B cell (primary cell): ENCODE measurements around the gene ELFN1. TPM values are rescaled to one million over a fixed set of nuclear protein-coding genes. Genes with fewer than 3 reads are reported as not detected.
"Not testable (repeated sequence)": the region's sequence is repeated elsewhere in the genome, so short reads cannot be mapped to it uniquely, and the experiment has no call there.

Experiments used
- ATAC-seq: fragments of 200-7000 bp; cut with Tn5 transposase; one replicate; pipeline ENCODE4 v1.10.0; 2021; ENCODE audit warnings: low read depth, mild to moderate bottlenecking, moderate number of reproducible peaks, moderate library complexity
- CTCF ChIA-PET: fragments of 350-600 bp; sonication (Branson Sonifier 250); formaldehyde crosslinking; loops from one replicate; lab custom pipeline; 2021; ENCODE audit warnings: antibody characterized with exemption, inconsistent platforms; lab: Charles Lee
- POLR2A ChIA-PET: fragments of 350-600 bp; sonication (Branson Sonifier 250); formaldehyde crosslinking; loops from one replicate; lab custom pipeline; 2021; ENCODE audit warnings: antibody characterized with exemption; lab: Charles Lee
- DNase-seq: peaks from one replicate; pipeline ENCODE4 v3.0.0; 2013
- H2AFZ ChIP-seq: 2 replicates; pipeline ENCODE4 v1.6.1; 2012; ENCODE audit warnings: mild to moderate bottlenecking, low read depth, low read length; ENCODE audit not compliant: insufficient read depth, poor library complexity, severe bottlenecking
- H3K27ac ChIP-seq, 2 donors: 1 replicate in 1 of 2; 2 replicates in 1 of 2; pipeline ENCODE4 v1.5.1; 2012 to 2013; ENCODE audit warnings: low read length in 2 of 2, mild to moderate bottlenecking in 2 of 2, moderate library complexity in 1 of 2
- H3K27me3 ChIP-seq, 4 experiments: fragments of 200-600 bp in 1 of 4; sonication (generic) in 1 of 4; replicated peaks in 1 of 4; 1 replicate in 2 of 4; 2 replicates in 2 of 4; pipeline versions ENCODE4 v1.6.1 to v1.7.0; 2013 to 2016; ENCODE audit warnings: low read length in 3 of 4, mild to moderate bottlenecking in 2 of 4, mixed read lengths in 1 of 4, moderate library complexity in 1 of 4; ENCODE audit not compliant: insufficient read depth in 4 of 4, control insufficient read depth in 3 of 4; ENCODE audit errors: control extremely low read depth in 1 of 4
- H3K36me3 ChIP-seq, 2 experiments: replicated peaks in 1 of 2; 1 replicate in 1 of 2; 2 replicates in 1 of 2; pipeline versions ENCODE4 v1.6.1 to v1.7.1; 2013; ENCODE audit warnings: low read length in 1 of 2; ENCODE audit not compliant: insufficient read depth in 2 of 2, control insufficient read depth in 1 of 2; ENCODE audit errors: control extremely low read depth in 1 of 2, extremely low read depth in 1 of 2
- H3K4me1 ChIP-seq, 2 donors: fragments of 200-600 bp in 1 of 2; sonication (generic) in 1 of 2; 1 replicate in 1 of 2; 2 replicates in 1 of 2; pipeline versions ENCODE4 v1.5.1 to v1.6.1; 2013 to 2017; ENCODE audit warnings: low read length in 2 of 2; ENCODE audit not compliant: control insufficient read depth in 2 of 2, insufficient read depth in 2 of 2
- H3K4me2 ChIP-seq: replicated peaks from 2 replicates; pipeline ENCODE3; 2012; ENCODE audit warnings: mild to moderate bottlenecking, low read depth, low read length; ENCODE audit not compliant: poor library complexity, severe bottlenecking
- H3K4me3 ChIP-seq, 5 experiments: fragments of 200-600 bp in 1 of 5; sonication (generic) in 1 of 5; 1 replicate in 3 of 5; 2 replicates in 2 of 5; pipeline versions ENCODE4 v1.5.1 to v1.7.0; 2011 to 2016; ENCODE audit warnings: low read length in 4 of 5, mild to moderate bottlenecking in 4 of 5, low read depth in 2 of 5, control low read depth in 1 of 5, moderate library complexity in 1 of 5; ENCODE audit not compliant: insufficient read depth in 1 of 5; ENCODE audit errors: control extremely low read depth in 1 of 5, extremely low read depth in 1 of 5
- H3K79me2 ChIP-seq: fragments of 200-600 bp; sonication (generic); one replicate; pipeline ENCODE4 v1.6.0; 2016; ENCODE audit warnings: low read length; ENCODE audit not compliant: control insufficient read depth, insufficient read depth
- H3K9ac ChIP-seq: fragments of 200-600 bp; sonication (generic); 2 replicates; pipeline ENCODE4 v1.6.1; 2017; ENCODE audit warnings: mild to moderate bottlenecking, low read length, moderate library complexity
- H3K9me3 ChIP-seq, 3 donors: one replicate each; pipeline versions ENCODE4 v1.6.1 to v1.7.1; 2013; ENCODE audit warnings: low read length in 2 of 3; ENCODE audit not compliant: control insufficient read depth in 2 of 3, insufficient read depth in 1 of 3; ENCODE audit errors: control extremely low read depth in 1 of 3
- H4K20me1 ChIP-seq: 2 replicates; pipeline ENCODE4 v1.6.0; 2012; ENCODE audit warnings: mild to moderate bottlenecking, low read length; ENCODE audit not compliant: insufficient read depth, control insufficient read depth, poor library complexity, severe bottlenecking
- H3K27ac Mint-ChIP-seq: one replicate; pipeline ENCODE4 v1.8.0; 2021; ENCODE audit warnings: mixed read lengths
- H3K27me3 Mint-ChIP-seq: one replicate; pipeline ENCODE4 v1.8.0; 2021; ENCODE audit warnings: mixed read lengths
- H3K4me1 Mint-ChIP-seq: one replicate; pipeline ENCODE4 v1.8.0; 2021; ENCODE audit warnings: mixed read lengths
- H3K4me3 Mint-ChIP-seq: one replicate; pipeline ENCODE4 v1.8.0; 2021; ENCODE audit warnings: mixed read lengths
- H3K9me3 Mint-ChIP-seq: one replicate; pipeline ENCODE4 v1.8.0; 2022; ENCODE audit warnings: mixed read lengths; ENCODE audit not compliant: insufficient read depth
- EZH2 ChIP-seq: IDR thresholded peaks from 2 replicates; pipeline ENCODE4 v1.6.1; 2012; ENCODE audit warnings: borderline replicate concordance, low read depth, mild to moderate bottlenecking, moderate library complexity, low read length; ENCODE audit not compliant: insufficient read depth, poor library complexity, severe bottlenecking
- WGBS: methylation state at CpG from one replicate; pipeline ENCODE4 v1.1.5; 2013; ENCODE audit warnings: missing lambda C conversion rate; ENCODE audit not compliant: insufficient coverage; 5-methylcytosine and 5-hydroxymethylcytosine counted together
- intact Hi-C: fragments of 100-400 bp; cut with micrococcal nuclease; formaldehyde crosslinking; loops from one replicate; pipeline ENCODE4 v1.10.0; 2022
- polyA plus RNA-seq: library from polyadenylated mRNA; depleted of rRNA; stranded (reverse); fragments of >200 nt; gene quantifications from 2 replicates; pipeline ENCODE4 v1.2.3, GENCODE V29; 2012
- total RNA-seq, 2 donors: library from RNA; stranded (reverse); fragments of 120-200 nt in 1 of 2; gene quantifications; 1 replicate in 1 of 2; 2 replicates in 1 of 2; pipeline versions ENCODE4 v1.2.3 to v1.2.4, GENCODE V29; 2013 to 2022
- TF ChIP-seq, protein P1 (sequence below): fragments of 200-600 bp; IDR thresholded peaks from one replicate; pipeline ENCODE4 v1.8.0; 2022; ENCODE audit warnings: antibody characterized with exemption, mild to moderate bottlenecking

ELFN1 gene
- total and polyA plus RNA-seq, 2 donors (not counting 1 experiment from before 2014, with no cell fraction given): 0.12 TPM; not detected in 1

DNA sequence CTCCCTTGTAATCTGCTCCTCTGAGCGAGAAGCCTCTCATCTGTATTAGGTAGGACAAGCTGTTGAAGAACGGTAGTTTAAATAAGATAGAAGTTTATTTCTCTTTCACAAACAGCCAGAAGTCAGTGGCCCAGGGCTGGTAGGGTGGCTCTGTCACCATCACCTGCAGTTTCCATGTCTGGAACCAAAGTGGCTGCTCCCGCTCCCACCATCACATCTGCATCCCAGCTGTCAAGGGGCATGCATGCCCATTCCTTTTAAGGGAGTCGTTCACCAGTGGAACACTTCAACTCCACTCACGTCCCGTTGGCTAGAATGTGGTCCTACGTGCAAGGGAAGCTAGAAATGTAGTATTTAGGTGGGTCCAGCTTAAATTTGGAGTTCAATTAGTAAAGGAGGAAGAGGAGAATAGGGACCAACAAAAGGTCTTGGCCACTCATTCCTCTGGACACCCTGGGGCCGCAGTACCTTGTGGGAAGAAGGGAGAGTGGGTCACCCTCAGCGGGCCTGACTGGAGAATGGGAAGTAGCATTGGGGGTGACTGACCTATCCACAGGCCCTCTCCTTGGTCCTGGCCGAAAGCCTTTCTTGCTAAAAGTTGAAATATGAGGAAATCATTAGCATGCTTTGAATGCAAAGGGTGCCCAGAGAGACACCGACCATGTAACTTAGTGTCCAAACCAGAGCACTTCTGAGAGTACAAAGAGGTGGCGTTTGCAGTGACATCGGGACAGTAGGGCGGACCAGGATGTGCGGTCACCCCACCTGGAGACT, 48.0 kb downstream of the ELFN1 start:
- Histone ChIP-seq H3K4me3 (no peak overlapping the region), H3K9me3 (peaks cover 0 to 24% (median 0%) of the 10 kb centered on the region in 3 donors), H3K79me2 (no peaks in the 10 kb centered on the region), H3K4me1 (no peaks in the 10 kb centered on the region), H3K4me2 (no peak overlapping the region), H2AFZ (no peak overlapping the region), H3K36me3 (no peaks in the 10 kb centered on the region), H4K20me1 (no peaks in the 10 kb centered on the region), H3K9ac (no peak overlapping the region), H3K27ac (no peak overlapping the region), H3K27me3 (peaks cover 0 to 5% (median 2%) of the 10 kb centered on the region in 4 experiments)
- TF ChIP-seq, protein P1, sequence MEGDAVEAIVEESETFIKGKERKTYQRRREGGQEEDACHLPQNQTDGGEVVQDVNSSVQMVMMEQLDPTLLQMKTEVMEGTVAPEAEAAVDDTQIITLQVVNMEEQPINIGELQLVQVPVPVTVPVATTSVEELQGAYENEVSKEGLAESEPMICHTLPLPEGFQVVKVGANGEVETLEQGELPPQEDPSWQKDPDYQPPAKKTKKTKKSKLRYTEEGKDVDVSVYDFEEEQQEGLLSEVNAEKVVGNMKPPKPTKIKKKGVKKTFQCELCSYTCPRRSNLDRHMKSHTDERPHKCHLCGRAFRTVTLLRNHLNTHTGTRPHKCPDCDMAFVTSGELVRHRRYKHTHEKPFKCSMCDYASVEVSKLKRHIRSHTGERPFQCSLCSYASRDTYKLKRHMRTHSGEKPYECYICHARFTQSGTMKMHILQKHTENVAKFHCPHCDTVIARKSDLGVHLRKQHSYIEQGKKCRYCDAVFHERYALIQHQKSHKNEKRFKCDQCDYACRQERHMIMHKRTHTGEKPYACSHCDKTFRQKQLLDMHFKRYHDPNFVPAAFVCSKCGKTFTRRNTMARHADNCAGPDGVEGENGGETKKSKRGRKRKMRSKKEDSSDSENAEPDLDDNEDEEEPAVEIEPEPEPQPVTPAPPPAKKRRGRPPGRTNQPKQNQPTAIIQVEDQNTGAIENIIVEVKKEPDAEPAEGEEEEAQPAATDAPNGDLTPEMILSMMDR: no peak
- TF ChIP-seq EZH2: no peak
- no peaks in the 10 kb centered on the region for H3K4me1 Mint-ChIP-seq
- DNase-seq (no peak), ATAC-seq (no peak)
- POLR2A ChIA-PET: no interaction called here
- CTCF ChIA-PET: no interaction called here
- H3K27me3 Mint-ChIP-seq: peaks cover 13% of the 10 kb centered on the region
- 96% methylated on average over 12 of the region's 15 CpGs for WGBS
- H3K27ac Mint-ChIP-seq: no peak overlapping the region
- H3K4me3 Mint-ChIP-seq: no peak overlapping the region
- intact Hi-C loops: no loop called here
- peaks cover 2% of the 10 kb centered on the region for H3K9me3 Mint-ChIP-seq

GRCh38 chr7:1718850-1719249, 48.8 kb downstream of the ELFN1 start:
- H3K27me3 ChIP-seq, H3K4me2 ChIP-seq, CTCF ChIA-PET, H3K9ac ChIP-seq, H3K4me1 ChIP-seq, H3K36me3 ChIP-seq, H4K20me1 ChIP-seq, H3K27ac Mint-ChIP-seq, H3K4me3 ChIP-seq, ATAC-seq, POLR2A ChIA-PET, H3K4me3 Mint-ChIP-seq, H3K27ac ChIP-seq, intact Hi-C loops, DNase-seq, H3K79me2 ChIP-seq, H2AFZ ChIP-seq, H3K4me1 Mint-ChIP-seq, H3K9me3 Mint-ChIP-seq: not testable (repeated sequence)
- WGBS: 40% methylated on average over 3 of the region's 10 CpGs
- H3K27me3 Mint-ChIP-seq: peaks cover 13% of the 10 kb centered on the region
- H3K9me3 ChIP-seq: peaks cover 0 to 32% (median 0%) of the 10 kb centered on the region in 3 donors

DNA sequence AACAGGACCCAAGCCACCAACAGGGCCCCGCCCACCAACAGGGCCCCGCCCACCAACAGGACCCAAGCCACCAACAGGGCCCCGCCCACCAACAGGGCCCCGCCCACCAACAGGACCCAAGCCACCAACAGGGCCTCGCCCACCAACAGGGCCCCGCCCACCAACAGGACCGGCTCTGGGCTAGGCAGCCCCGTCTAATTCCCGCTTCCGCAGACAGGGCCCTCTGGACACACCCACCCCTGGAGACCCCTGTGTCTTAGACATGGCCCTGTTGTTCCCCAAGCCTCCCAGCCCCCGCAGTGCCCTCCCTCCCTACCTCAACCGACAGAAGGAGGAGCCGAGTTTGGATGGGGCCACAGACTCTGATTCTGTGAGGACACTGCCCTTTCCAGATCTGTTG, 49.2 kb downstream of the ELFN1 start:
- intact Hi-C loops, H2AFZ ChIP-seq, H3K9ac ChIP-seq, H3K4me3 ChIP-seq, H3K27ac ChIP-seq, H3K4me2 ChIP-seq, H3K4me1 ChIP-seq, H3K36me3 ChIP-seq, H4K20me1 ChIP-seq, H3K4me1 Mint-ChIP-seq, H3K9me3 Mint-ChIP-seq, H3K4me3 Mint-ChIP-seq, H3K27me3 ChIP-seq, DNase-seq, H3K27ac Mint-ChIP-seq, POLR2A ChIA-PET, H3K79me2 ChIP-seq, CTCF ChIA-PET, ATAC-seq: not testable (repeated sequence)
- WGBS: 88% methylated on average over 9 of the region's 13 CpGs
- H3K27me3 Mint-ChIP-seq: peaks cover 16% of the 10 kb centered on the region
- H3K9me3 ChIP-seq: peaks cover 0 to 36% (median 0%) of the 10 kb centered on the region in 3 donors
